Stimulated activated CD8-positive, alpha-beta memory T cell treated with anti-CD3 and anti-CD28 coated beads, Interleukin-7, amount 100 ng/mL, for 24 hours (primary cell): ENCODE measurements around the gene TMEM272.

Source experiments
- DNase-seq: peaks from one replicate; pipeline ENCODE4 v3.0.0-alpha.2; 2020; ENCODE audit warnings: low read depth

Gene TMEM272

DNA sequence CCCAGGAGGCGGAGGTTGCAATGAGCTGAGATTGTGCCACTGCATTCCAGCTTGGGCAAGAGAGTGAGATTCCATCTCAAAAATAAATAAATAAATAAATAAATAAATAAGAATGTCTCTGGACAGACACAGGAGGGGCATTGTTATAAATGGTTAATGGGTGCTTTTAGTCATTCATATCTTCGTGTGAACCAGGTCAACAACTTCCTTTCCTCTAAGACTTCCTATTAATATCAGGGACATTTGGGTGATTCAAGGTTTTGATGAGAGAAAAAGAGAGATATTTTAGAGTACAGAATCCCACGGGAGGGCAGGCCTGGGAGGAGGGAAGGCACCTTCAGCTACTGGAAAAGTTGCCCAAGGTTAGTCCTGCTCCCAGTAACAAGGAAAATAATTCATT lies 64.9 kb downstream of the TMEM272 start:
- no peak for DNase-seq

DNA sequence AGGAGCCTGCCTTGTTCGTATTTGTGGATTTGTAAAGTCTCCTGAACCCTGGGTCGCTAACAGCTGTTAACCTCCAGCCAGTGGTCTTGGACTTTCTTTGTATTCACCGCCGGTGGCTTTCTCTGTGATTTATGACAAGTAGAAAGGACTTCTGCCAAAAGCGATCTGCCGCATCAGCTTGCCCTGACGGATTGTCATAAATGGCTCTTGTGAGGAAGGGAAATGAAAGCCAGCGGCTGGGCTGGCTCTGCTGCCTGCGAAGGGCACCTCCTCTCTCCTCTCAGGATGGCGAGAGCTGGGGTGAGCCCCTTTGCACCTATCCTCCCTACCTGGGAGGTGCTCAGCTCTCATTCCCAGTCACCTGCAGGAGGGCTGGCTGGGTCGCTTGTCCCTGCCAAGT lies 66.6 kb downstream of the TMEM272 start:
- DNase-seq, result no peak

DNA sequence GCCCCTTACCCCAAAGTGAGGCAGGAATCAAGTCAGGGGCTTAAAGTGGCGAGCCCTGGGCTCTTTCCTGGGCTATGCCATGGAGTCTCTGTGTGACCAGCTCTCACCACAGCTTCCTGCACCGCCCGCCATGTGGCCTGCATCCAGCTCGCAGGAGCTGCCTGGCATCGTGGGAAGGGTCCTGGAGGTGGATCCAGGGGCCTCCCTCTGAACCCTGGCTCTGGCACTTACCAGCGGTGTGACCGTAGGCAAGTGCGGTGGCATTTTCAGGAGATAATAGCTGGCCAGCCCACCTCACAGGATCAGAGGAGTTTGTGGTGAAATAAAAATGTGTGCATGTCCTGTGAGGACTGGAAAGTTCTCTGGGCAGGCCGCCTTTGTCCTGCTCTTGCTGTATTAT lies 67.1 kb downstream of the TMEM272 start:
- no peak for DNase-seq

DNA sequence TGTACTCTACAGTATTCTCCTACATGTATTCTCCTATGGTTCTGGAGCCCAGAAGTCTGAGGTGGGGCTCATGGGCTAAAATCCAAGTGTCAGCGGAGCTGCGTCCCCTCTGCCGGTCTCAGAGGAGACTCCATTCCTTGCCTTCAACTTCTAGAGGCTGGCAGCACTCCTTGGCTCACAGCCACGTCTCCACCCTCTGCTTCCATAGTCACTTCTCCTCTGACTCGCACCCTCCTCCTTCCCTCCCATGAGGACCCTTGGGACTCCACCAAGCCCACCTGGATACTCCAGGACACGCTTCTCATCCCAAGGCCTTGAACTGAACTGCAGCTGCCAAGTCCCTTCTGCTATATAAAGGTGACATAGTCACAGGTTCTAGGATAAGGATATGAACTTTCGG lies 68.8 kb downstream of the TMEM272 start:
- no peak for DNase-seq

DNA sequence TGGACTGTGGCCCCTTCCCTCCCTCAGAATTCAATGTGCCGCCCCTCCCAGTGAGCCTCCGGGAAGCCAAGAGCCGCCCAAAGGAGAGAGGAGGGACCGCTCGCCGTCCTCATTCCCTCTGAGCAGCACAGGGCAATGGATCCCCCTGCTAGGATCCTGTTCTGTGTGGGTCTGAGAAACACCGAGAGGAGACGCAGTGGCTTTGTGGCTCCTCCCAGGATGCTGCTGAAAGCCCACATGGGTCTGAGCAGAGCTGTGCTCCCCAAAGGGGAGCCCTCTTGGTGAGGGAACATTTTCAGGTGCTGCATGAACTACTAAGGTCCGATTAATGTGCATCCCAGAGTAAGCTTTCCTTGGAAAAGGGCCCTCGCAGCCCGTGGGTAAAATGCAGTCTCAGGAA lies 71.5 kb downstream of the TMEM272 start:
- no peak for DNase-seq

DNA sequence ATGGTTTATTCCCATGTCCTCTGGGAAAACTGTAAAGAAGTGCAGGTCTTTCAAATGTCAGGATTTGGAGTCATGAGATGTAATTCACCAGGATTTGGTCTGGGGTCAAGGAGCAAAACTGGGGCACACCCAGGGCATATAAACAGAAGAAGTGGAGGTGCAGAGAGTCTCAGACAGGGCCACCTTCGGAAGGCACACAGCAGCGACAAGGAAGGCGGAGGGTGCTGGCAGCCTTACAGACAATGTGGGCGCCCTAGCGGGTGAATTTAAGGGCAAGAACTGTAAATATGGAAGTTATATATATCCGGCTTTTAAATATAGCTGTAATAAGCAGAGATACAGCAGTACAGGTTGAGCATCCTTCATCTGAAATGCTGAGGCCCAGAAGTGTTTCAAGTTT lies 72.2 kb downstream of the TMEM272 start:
- no peak for DNase-seq

DNA sequence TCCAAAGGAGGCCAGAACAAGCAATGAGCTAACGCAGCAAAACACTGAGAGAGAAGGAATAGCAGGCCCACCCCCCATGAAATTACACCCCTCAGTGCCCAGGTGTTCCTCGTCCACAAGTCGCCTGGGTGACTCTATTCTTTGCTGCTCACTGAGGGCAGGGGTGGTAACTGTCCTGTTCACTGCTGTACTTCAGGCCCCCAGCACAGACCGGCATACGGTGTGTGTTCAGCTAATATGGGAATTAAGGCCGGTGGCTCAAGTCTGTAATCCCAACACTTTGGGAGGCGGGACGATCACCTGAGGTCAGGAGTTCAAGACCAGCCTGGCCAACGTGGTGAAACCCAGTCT lies 72.9 kb downstream of the TMEM272 start:
- DNase-seq, result no peak

DNA sequence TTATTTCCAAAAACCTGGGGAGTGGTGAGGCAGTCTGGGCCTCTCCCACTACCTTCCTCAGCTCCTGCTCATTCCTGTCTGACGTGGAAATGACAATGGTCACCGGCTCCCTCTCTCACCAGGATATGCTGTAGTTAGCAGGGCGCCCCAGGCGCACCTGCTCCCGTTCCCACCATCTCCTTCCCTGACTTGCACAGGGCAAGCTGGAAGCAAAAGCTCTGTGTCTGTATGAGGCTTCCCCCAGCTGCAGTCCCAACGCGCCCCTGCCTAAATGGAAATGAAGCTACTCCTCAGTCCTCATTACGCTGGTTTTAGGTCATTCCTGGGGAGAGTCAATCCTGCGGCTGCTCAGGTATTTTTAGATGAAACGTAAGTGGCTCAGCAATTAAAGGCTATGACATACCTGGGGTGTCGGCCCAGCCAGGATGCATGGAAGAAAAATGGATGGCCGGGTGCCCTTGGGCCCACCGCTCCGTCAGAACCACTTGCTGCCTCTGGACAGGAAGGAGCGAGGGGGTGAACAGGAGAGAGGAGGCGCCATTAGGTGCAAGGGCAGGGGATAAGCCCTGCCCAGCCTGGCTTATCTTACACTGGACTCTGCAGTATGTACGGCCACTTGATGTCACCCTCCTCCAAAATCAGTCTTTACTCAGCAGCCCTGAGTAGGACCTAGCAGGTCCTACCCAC lies 73.4 kb downstream of the TMEM272 start:
- no peak for DNase-seq

DNA sequence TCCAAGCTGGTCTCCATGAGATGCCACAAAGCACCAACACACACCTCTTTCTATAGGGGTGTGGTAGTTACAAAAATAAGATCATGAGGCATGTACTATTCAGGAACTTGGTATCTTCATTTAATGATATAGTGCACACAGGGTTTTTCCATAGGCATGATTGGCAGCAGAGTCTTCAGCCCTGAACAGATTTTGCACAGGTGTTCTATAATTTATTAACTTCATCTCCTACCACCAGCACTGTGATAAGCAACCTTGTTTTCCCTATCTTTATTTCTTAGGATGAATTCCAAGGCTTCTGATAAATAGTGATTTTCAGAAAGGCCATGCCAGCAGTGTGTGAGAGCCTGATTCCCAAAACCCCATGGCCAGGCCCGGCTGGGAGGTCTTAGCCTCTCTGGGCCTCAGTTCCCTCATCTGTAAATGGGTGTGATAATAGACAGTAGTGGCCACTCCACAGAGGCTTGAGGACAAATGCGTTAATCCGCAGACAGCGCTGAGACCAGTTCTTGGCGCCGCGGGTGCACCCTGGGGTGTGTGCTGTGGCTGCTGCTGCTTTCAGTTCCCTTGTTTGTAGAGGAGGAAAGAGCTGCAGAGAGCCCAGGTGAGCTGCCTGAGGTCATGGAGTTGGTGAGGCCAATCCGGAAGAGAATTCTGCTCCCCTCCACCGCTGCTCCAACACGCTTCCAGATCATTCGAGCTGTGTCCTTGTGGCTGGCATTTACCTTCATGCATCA lies 74.1 kb downstream of the TMEM272 start:
- no peak for DNase-seq

DNA sequence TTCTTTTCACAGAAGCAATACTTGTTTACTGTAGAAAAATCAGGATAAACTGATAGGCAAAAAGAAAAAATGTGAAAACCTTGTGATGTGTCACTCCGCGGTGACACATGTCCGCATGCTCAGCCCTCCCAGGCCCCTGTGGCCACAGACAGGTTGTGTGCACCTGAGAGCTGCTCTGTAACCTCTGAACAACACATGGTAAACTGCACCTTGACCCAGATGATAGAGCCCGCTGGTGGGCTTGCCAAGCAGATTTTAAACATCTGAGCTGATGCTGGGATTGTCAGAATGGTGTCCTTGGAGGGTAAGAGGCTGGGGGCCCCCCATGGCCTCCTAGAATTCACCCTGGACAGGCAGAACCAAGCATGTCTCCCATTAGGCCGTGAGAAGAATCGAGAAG lies 74.8 kb downstream of the TMEM272 start:
- DNase-seq, result no peak

DNA sequence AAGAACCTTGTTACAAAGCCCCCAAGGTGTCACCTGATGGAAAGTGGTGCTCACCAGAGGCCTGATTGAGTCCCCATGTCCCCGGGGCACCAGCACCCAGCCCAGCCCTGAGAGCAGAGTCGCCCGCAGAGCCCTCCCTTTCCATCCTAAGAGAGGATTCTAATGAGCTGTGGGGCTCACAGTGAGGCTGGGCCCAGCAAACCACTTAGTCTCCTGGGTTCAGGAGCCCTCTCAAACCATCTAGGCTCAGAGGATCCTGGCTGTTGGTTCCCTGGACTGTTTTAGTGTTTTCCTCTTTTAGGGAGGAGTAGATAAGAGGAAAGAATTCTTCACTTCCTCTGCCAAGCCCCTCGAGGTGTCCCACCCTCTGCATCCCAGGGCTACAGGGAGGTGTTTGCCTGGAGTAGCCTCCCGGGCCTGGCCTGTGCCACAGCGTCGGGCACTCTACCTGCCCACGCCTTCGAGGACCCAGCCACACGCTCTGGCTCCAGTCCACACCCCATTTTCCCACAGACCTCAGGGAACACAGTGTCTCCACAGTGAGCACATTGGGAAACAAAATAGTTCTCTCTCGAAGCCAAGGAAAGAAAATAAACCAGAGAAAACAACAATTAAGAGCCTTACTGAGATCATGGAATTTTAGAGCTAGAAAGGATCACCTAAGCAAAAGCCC lies 75.4 kb downstream of the TMEM272 start:
- no peak for DNase-seq

DNA sequence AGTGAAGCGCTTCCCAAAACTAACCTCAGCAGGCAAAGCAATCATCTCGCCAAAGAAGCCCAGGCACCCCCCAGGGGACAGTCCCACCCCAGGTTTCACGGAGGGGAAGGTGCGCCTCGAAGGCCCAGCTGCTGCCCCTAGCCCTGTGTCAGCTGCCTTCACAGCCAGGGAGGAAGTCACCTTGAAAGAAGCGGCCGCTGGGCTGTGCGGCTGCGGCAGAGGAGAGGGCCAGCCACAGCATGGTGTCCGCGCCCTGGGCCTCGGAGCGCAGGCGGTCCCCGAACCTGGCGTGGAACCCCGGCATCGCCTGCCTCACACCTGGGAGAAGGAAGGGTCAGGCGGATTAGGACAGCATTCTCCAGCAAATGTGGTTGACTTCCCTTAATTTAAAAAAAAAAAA lies 76.0 kb downstream of the TMEM272 start:
- no peak for DNase-seq

DNA sequence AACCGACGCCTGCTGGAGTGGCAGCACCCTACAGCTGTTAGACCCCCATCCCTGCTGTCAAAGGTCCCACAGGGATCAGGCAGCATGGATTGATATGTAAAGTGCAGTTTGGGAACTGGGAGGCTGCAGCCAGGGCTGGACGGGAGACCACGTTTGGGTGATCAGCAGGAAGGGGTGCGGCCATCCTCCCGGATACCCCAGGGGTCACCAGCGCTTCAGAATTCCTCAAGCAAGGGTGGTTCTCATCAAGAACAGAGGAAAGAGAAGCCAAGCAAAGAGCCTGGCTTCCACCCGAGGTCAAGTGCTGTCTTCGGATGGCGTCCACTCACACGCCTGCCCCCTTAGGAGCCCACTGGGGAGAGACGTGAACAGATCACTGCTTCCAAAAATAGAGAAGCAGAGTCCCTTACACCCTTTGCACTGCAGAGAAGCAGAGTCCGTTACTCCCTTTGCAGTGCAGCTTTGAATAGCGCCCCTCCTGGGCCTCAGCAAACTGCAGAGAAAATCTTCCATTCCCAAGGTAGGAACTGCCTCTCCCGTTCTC lies 76.5 kb downstream of the TMEM272 start:
- no peak for DNase-seq

DNA sequence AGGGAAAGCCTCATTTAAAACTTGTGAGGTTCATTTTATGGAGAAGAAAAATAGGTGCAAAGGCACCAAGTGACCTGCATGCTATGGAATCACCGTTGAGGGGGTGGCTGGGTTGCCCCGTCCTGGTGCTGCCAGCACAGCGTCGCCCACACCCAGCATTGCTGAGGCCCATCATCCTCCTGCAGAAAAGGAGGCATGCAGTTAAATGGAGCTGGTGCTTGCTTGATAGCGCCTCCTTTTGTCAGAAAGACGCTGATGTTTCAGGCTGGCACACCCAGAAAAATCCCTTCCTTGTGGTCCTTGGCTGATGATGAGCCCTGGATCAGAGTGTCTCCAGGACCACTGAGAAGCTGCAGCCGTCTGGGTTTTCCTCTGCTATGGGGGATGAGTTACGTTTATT lies 77.9 kb downstream of the TMEM272 start:
- no peak for DNase-seq

DNA sequence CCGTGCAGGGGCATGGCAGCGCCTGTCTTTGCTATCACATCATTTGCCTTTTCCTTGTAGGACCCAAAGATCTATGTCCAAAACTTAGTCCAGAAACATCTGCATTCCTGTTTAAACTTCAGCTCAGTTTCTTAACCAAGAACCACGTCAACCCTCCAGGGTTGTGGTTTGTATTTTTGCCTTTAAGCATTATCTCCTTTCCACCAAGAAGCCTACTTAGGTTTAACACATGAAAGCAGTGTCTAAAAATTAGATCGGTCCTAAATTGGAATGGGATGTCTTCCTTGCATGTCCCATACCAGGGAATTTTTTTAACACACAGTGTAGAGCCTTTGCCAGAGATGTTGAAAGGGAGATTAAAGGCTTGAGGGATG lies 79.8 kb downstream of the TMEM272 start:
- no peak for DNase-seq

DNA sequence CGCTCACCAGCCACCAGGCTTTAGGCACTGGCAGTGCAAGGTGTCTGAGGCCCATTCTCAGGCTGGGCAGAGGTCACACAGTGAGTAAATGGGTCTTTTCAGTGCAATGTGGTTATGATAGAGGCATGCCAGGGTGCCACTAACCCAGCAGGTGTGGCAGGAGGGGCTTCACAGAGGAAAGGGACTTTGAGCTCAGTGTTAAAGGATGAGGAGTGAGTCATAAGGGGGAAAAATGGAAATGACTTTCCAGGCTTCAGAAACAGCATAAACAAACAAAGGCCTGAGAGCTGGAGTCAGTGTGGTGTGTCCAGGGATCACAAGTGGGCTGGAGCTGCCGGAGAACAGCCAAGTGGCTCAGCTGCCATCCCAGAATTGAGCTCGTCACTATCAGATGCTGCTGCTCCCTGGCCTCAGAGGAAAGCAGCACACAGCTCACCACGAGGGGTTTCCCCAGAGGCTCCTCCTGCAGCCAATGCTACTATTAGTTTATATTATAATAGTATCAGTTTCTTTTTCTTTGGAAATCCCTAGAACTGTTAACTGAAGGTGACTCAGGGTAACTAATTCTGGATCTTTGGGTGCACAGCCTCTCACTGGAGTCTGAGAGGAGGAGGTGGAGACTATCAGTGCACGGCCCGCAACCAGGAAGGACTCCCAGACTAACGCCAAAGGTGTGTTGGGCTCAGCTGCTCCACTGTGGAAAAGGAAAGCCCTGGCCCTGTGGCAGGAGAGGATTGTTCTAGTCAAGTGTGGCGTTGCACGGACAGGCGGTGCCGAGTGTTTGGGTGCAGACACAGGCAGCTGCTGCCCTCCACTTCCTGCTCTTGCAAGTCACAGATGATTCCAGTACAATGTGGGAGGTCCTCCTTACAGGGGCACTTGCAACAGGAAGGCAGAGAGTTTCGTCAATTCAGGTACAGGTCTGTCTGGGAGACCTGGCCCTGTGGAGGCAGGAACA lies 80.5 kb downstream of the TMEM272 start:
- DNase-seq, result peak; percentile 26

DNA sequence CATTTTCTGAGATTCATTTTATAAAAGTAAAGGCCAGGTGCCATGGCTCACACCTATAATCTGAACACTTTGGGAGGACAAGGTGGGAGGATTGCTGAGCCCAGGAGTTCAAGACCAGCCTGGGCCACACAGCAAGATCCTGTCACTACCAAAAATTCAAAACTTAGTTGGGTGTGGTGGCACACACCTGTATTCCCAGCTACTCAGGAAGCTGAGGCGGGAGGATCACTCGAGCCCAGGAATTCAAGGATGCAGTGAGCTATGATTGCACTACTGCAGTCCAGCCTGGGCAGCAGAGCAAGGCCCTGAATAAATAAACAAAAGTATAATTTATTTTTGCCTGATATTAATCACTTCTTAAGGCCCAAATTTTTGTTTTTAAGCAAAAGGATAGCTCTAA lies 81.5 kb downstream of the TMEM272 start:
- DNase-seq, result no peak
